H4 (cell line): Measurements from ENCODE around the gene AMZ1. TPM values are rescaled to one million over a fixed set of nuclear protein-coding genes. Genes with fewer than 3 reads are reported as not detected.

Experiments used
- DNase-seq: peaks from one replicate; pipeline ENCODE4 v3.0.0-alpha.2; 2015; ENCODE audit warnings: low spot score
- total RNA-seq: library from RNA; depleted of rRNA; stranded (reverse); fragments of >200 nt; shearing (Covaris generic); gene quantifications from 2 replicates; pipeline ENCODE4 v1.2.3, GENCODE V29; 2014; rRNA removed

AMZ1 gene
- total RNA-seq, 1 experiment from 2014 or later = not detected

GRCh38 chr7:2750004-2750407 is 62.0 kb downstream of the AMZ1 start:
- no peak for DNase-seq

- DNase-seq = no peak
Observed at GRCh38 chr7:2751086-2751485, 63.1 kb downstream of the AMZ1 start.

- DNase-seq = no peak
Observed at GRCh38 chr7:2753148-2753547, 65.1 kb downstream of the AMZ1 start.

- no peak for DNase-seq
Observed at GRCh38 chr7:2754086-2754485, 66.1 kb downstream of the AMZ1 start.

- DNase-seq = no peak
Observed at GRCh38 chr7:2754912-2755311, 66.9 kb downstream of the AMZ1 start.

GRCh38 chr7:2755531-2755930 is 67.5 kb downstream of the AMZ1 start:
- no peak for DNase-seq

GRCh38 chr7:2757361-2757903 is 69.4 kb downstream of the AMZ1 start:
- DNase-seq = peak; percentile 96

- peak; percentile 100 for DNase-seq
Observed at GRCh38 chr7:2757904-2758672, 70.1 kb downstream of the AMZ1 start.

- DNase-seq = no peak
Observed at GRCh38 chr7:2758673-2759616, 70.9 kb downstream of the AMZ1 start.

GRCh38 chr7:2759736-2760097 is 71.7 kb downstream of the AMZ1 start:
- no peak for DNase-seq

- DNase-seq = peak; percentile 90
Observed at GRCh38 chr7:2760098-2760889, 72.3 kb downstream of the AMZ1 start.

- DNase-seq = no peak
Observed at GRCh38 chr7:2761131-2761624, 73.2 kb downstream of the AMZ1 start.

- no peak for DNase-seq
Observed at GRCh38 chr7:2761801-2762497, 73.9 kb downstream of the AMZ1 start.

- DNase-seq = no peak
Observed at GRCh38 chr7:2763597-2763996, 75.6 kb downstream of the AMZ1 start.

- DNase-seq = no peak
Observed at GRCh38 chr7:2764621-2765020, 76.6 kb downstream of the AMZ1 start.

Other genes starting within 250 kb of the AMZ1 start
- gene GRIFIN, start 211.8 kb upstream of the AMZ1 start, total RNA-seq = not detected in 2 replicates
- gene LFNG, start 168.4 kb upstream of the AMZ1 start, total RNA-seq = 11.0 and 14.7 TPM in 2 replicates
- gene BRAT1, start 132.7 kb upstream of the AMZ1 start, total RNA-seq = 31.7 and 41.5 TPM in 2 replicates
- 13.5 and 17.2 TPM in 2 replicates for gene IQCE, start 129.2 kb upstream of the AMZ1 start, total RNA-seq
- 25.2 and 25.3 TPM in 2 replicates for gene TTYH3, start 56.2 kb upstream of the AMZ1 start, total RNA-seq
- 14.4 and 24.4 TPM in 2 replicates for gene GNA12, start 156.1 kb downstream of the AMZ1 start, total RNA-seq